IPS-20b (cell line): Measurements from ENCODE around the gene GPR152.

Experiments
- H3K27ac ChIP-seq: one replicate; pipeline ENCODE4 v1.5.1; 2013; ENCODE audit warnings: low read length
- H3K27me3 ChIP-seq: 2 replicates; pipeline ENCODE4 v1.6.1; 2013; ENCODE audit warnings: mild to moderate bottlenecking, low read length, inconsistent platforms; ENCODE audit not compliant: insufficient read depth
- H3K36me3 ChIP-seq: 2 replicates; pipeline ENCODE4 v1.6.1; 2013; ENCODE audit warnings: low read depth, mild to moderate bottlenecking, inconsistent platforms, low read length, moderate library complexity; ENCODE audit not compliant: insufficient read depth
- H3K4me1 ChIP-seq: 2 replicates; pipeline ENCODE4 v1.6.1; 2013; ENCODE audit warnings: mild to moderate bottlenecking, control low read depth, inconsistent platforms, low read length, moderate library complexity; ENCODE audit not compliant: insufficient read depth
- H3K4me3 ChIP-seq: 2 replicates; pipeline ENCODE4 v1.5.1; 2013; ENCODE audit warnings: mild to moderate bottlenecking, low read length, inconsistent platforms
- H3K9ac ChIP-seq: 2 replicates; pipeline ENCODE4 v1.6.1; 2013; ENCODE audit warnings: low read depth, mild to moderate bottlenecking, inconsistent platforms, low read length, moderate library complexity
- H3K9me3 ChIP-seq: 2 replicates; pipeline ENCODE4 v1.6.1; 2013; ENCODE audit warnings: mild to moderate bottlenecking, low read depth, low read length, inconsistent platforms; ENCODE audit not compliant: insufficient read depth

Gene GPR152

GRCh38 chr11:67413266-67413849, 39.2 kb downstream of the GPR152 start:
- H3K27ac ChIP-seq, result no peak overlapping the region
- H3K9ac ChIP-seq, result no peak overlapping the region
- peaks cover 42% of the 10 kb centered on the region for H3K27me3 ChIP-seq
- H3K36me3 ChIP-seq, result no peaks in the 10 kb centered on the region
- no peak overlapping the region for H3K4me3 ChIP-seq
- H3K9me3 ChIP-seq, result no peaks in the 10 kb centered on the region
- peaks cover 6% of the 10 kb centered on the region; the same call in 1 of the 2 replicates for H3K4me1 ChIP-seq

- H3K9ac ChIP-seq, result no peak overlapping the region
- no peak overlapping the region for H3K27ac ChIP-seq
- no peaks in the 10 kb centered on the region for H3K9me3 ChIP-seq
- peaks cover 42% of the 10 kb centered on the region for H3K27me3 ChIP-seq
- no peak overlapping the region for H3K4me3 ChIP-seq
- H3K4me1 ChIP-seq, result peaks cover 6% of the 10 kb centered on the region; the same call in 1 of the 2 replicates
- no peaks in the 10 kb centered on the region for H3K36me3 ChIP-seq
These were observed 39.9 kb downstream of the GPR152 start for GRCh38 chr11:67412495-67413179.

- Histone ChIP-seq H3K4me1 (peaks cover 6% of the 10 kb centered on the region; the same call in 1 of the 2 replicates), H3K27ac (no peak overlapping the region), H3K9ac (no peak overlapping the region), H3K4me3 (no peak overlapping the region), H3K36me3 (no peaks in the 10 kb centered on the region), H3K27me3 (peaks cover 42% of the 10 kb centered on the region), H3K9me3 (no peaks in the 10 kb centered on the region)
These were observed 40.8 kb downstream of the GPR152 start for GRCh38 chr11:67411785-67412152.

GRCh38 chr11:67410984-67411784, 41.3 kb downstream of the GPR152 start:
- Histone ChIP-seq H3K4me1 (peaks cover 6% of the 10 kb centered on the region; the same call in 1 of the 2 replicates), H3K9me3 (no peaks in the 10 kb centered on the region), H3K27ac (no peak overlapping the region), H3K4me3 (no peak overlapping the region), H3K27me3 (peaks cover 38% of the 10 kb centered on the region), H3K36me3 (no peaks in the 10 kb centered on the region), H3K9ac (no peak overlapping the region)

GRCh38 chr11:67410369-67410831, 42.1 kb downstream of the GPR152 start:
- H3K4me1 ChIP-seq, result peaks cover 3% of the 10 kb centered on the region; the same call in 1 of the 2 replicates

GRCh38 chr11:67409781-67410368, 42.7 kb downstream of the GPR152 start:
- H3K9ac ChIP-seq, result no peak overlapping the region
- H3K4me3 ChIP-seq, result no peak overlapping the region
- H3K4me1 ChIP-seq, result peaks cover 3% of the 10 kb centered on the region; the same call in 1 of the 2 replicates
- no peak overlapping the region for H3K27ac ChIP-seq
- peaks cover 30% of the 10 kb centered on the region for H3K27me3 ChIP-seq
- no peaks in the 10 kb centered on the region for H3K9me3 ChIP-seq
- H3K36me3 ChIP-seq, result no peaks in the 10 kb centered on the region

More at GRCh38 chr11:67410369-67410831, 42.1 kb downstream of the GPR152 start:
- no peak overlapping the region for H3K4me3 ChIP-seq
- no peak overlapping the region for H3K27ac ChIP-seq
- H3K9me3 ChIP-seq, result no peaks in the 10 kb centered on the region
- peaks cover 34% of the 10 kb centered on the region for H3K27me3 ChIP-seq
- H3K36me3 ChIP-seq, result no peaks in the 10 kb centered on the region
- no peak overlapping the region for H3K9ac ChIP-seq

GRCh38 chr11:67409261-67409666, 43.3 kb downstream of the GPR152 start:
- no peak overlapping the region for H3K27ac ChIP-seq
- no peaks in the 10 kb centered on the region for H3K9me3 ChIP-seq
- peaks cover 3% of the 10 kb centered on the region; the same call in 1 of the 2 replicates for H3K4me1 ChIP-seq
- no peaks in the 10 kb centered on the region for H3K36me3 ChIP-seq
- H3K9ac ChIP-seq, result no peak overlapping the region
- H3K4me3 ChIP-seq, result no peak overlapping the region
- peaks cover 24% of the 10 kb centered on the region for H3K27me3 ChIP-seq

GRCh38 chr11:67408437-67409200, 43.9 kb downstream of the GPR152 start:
- Histone ChIP-seq H3K36me3 (no peaks in the 10 kb centered on the region), H3K4me1 (peaks cover 3% of the 10 kb centered on the region; the same call in 1 of the 2 replicates), H3K27me3 (peaks cover 24% of the 10 kb centered on the region), H3K27ac (no peak overlapping the region), H3K9ac (no peak overlapping the region), H3K9me3 (no peaks in the 10 kb centered on the region), H3K4me3 (no peak overlapping the region)

- H3K4me3 ChIP-seq, result no peak overlapping the region
- no peaks in the 10 kb centered on the region for H3K9me3 ChIP-seq
- H3K27me3 ChIP-seq, result peaks cover 16% of the 10 kb centered on the region
- H3K36me3 ChIP-seq, result no peaks in the 10 kb centered on the region
- peaks cover 3% of the 10 kb centered on the region; the same call in 1 of the 2 replicates for H3K4me1 ChIP-seq
- H3K9ac ChIP-seq, result no peak overlapping the region
- no peak overlapping the region for H3K27ac ChIP-seq
These were observed 44.8 kb downstream of the GPR152 start for GRCh38 chr11:67407688-67408163.

- Histone ChIP-seq H3K4me1 (peaks cover 6% of the 10 kb centered on the region; the same call in 1 of the 2 replicates), H3K36me3 (no peaks in the 10 kb centered on the region), H3K27me3 (peaks cover 10% of the 10 kb centered on the region), H3K27ac (no peak overlapping the region), H3K9me3 (no peaks in the 10 kb centered on the region), H3K9ac (no peak overlapping the region), H3K4me3 (no peak overlapping the region)
These were observed 45.4 kb downstream of the GPR152 start for GRCh38 chr11:67406969-67407687.
